HUES6 (cell line): ENCODE results near the gene POU1F1.
"Not testable (repeated sequence)": the region's sequence is repeated elsewhere in the genome, so short reads cannot be mapped to it uniquely, and the experiment has no call there.

Experiments used
- H3K27ac ChIP-seq: 2 replicates; pipeline ENCODE4 v1.7.0; 2013; ENCODE audit warnings: low read depth, mild to moderate bottlenecking, low read length, inconsistent platforms
- H3K27me3 ChIP-seq: 2 replicates; pipeline ENCODE4 v1.6.1; 2013; ENCODE audit warnings: low read length; ENCODE audit not compliant: control insufficient read depth, insufficient read depth
- H3K36me3 ChIP-seq: 2 replicates; pipeline ENCODE4 v1.6.1; 2013; ENCODE audit warnings: low read length; ENCODE audit not compliant: control insufficient read depth, insufficient read depth
- H3K4me1 ChIP-seq: 2 replicates; pipeline ENCODE4 v1.6.1; 2013; ENCODE audit warnings: low read length; ENCODE audit not compliant: control insufficient read depth, insufficient read depth
- H3K4me3 ChIP-seq: 2 replicates; pipeline ENCODE4 v1.5.1; 2013; ENCODE audit warnings: low read depth, low read length
- H3K9ac ChIP-seq: one replicate; pipeline ENCODE4 v1.6.1; 2013; ENCODE audit warnings: mild to moderate bottlenecking, low read length
- H3K9me3 ChIP-seq: 2 replicates; pipeline ENCODE4 v1.6.1; 2013; ENCODE audit warnings: low read depth, low read length; ENCODE audit not compliant: control insufficient read depth, insufficient read depth

Gene POU1F1

DNA sequence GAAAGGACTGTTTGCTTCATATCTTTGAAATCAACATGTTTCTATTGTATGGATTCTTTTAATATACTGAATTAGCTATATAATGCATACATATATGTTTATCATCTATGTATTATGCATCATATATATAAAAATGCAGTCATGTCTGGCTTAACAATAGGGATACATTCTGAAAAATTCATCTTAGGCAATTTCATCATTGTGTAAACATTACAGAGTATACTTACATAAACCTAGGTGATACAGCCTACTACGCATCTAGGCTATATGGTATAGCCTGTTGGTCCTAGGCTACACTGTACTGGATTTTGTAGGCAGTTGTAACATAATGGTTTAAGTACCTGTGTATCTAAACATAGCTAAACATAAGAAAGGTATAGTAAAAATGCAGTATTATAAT lies 27.6 kb downstream of the POU1F1 start:
- Histone ChIP-seq H3K4me1 (no peaks in the 10 kb centered on the region), H3K27ac (no peak overlapping the region), H3K4me3 (no peak overlapping the region), H3K36me3 (peaks cover 38% of the 10 kb centered on the region), H3K27me3 (no peaks in the 10 kb centered on the region), H3K9me3 (no peaks in the 10 kb centered on the region), H3K9ac (no peak overlapping the region)

GRCh38 chr3:87248231-87248630 lies 28.2 kb downstream of the POU1F1 start:
- not testable (repeated sequence) for H3K4me3 ChIP-seq, H3K9me3 ChIP-seq, H3K4me1 ChIP-seq, H3K27ac ChIP-seq, H3K27me3 ChIP-seq, H3K9ac ChIP-seq
- H3K36me3 ChIP-seq, result peaks cover 32% of the 10 kb centered on the region

DNA sequence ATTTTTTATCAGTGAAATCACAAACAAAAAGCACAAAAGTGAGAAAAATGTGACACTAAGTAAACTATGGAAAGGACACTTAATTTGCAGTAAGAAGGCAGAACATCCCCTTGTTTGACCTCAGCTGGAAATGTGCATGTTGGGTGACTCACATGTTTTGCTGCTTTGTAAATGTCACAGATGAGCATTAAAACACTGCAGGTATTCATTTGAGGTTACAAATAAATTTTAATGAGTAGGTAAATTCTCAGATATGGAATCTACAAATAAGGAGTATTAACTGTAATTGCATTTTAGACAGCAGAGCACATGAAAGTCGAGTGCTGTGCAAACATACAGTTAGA lies 29.0 kb downstream of the POU1F1 start:
- no peak overlapping the region for H3K27ac ChIP-seq
- H3K4me3 ChIP-seq, result no peak overlapping the region
- H3K9me3 ChIP-seq, result no peaks in the 10 kb centered on the region
- H3K9ac ChIP-seq, result no peak overlapping the region
- H3K36me3 ChIP-seq, result peaks cover 30% of the 10 kb centered on the region
- no peaks in the 10 kb centered on the region for H3K4me1 ChIP-seq
- H3K27me3 ChIP-seq, result no peaks in the 10 kb centered on the region

DNA sequence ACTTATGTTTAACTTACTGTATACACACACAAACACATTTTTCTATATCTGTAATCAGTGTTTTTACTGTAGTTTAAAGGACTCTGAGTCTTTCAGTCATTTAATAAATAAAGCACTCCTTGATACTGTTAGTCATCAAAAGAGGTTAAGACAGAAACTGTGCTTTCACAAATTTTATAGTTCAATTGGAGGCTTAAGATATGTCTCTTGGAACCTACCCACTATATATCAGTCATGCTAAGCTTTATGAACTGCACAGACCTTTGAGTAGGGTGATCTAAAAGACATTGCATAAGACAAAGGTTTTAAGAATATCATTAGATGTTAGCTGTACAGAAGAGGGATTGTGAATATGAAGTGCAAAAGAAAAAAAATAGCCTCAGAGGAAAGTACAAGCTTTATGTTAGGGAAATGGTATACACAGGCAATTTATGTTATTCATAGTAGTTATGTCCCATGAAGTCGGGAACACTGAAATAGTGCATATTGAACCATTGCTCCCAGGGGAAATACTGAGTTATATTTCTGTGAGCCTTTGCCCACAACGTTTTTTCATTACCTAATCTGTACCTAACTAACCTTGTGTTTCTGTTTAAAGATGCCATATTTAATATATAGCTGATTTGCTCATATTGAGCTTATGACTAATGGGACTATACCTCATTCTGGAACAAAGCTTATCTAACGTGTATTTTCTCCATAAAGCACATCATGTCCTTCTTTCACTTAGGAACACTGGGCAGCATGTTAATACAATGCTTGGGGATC lies 29.5 kb downstream of the POU1F1 start:
- no peaks in the 10 kb centered on the region for H3K9me3 ChIP-seq
- H3K36me3 ChIP-seq, result peaks cover 30% of the 10 kb centered on the region
- no peaks in the 10 kb centered on the region for H3K4me1 ChIP-seq
- H3K4me3 ChIP-seq, result no peak overlapping the region
- H3K27ac ChIP-seq, result no peak overlapping the region
- H3K27me3 ChIP-seq, result no peaks in the 10 kb centered on the region
- H3K9ac ChIP-seq, result no peak overlapping the region

GRCh38 chr3:87236093-87236492 lies 40.3 kb downstream of the POU1F1 start:
- Histone ChIP-seq H3K27ac (no peak overlapping the region), H3K9ac (no peak overlapping the region), H3K27me3 (no peaks in the 10 kb centered on the region), H3K36me3 (peaks cover 16% of the 10 kb centered on the region), H3K9me3 (peaks cover 13% of the 10 kb centered on the region), H3K4me3 (no peak overlapping the region), H3K4me1 (no peaks in the 10 kb centered on the region)

- H3K9ac ChIP-seq, result no peak overlapping the region
- no peaks in the 10 kb centered on the region for H3K27me3 ChIP-seq
- no peak overlapping the region for H3K27ac ChIP-seq
- peaks cover 13% of the 10 kb centered on the region for H3K9me3 ChIP-seq
- H3K4me1 ChIP-seq, result no peaks in the 10 kb centered on the region; the same call in 1 of the 2 replicates
- no peak overlapping the region for H3K4me3 ChIP-seq
- peaks cover 10% of the 10 kb centered on the region for H3K36me3 ChIP-seq
Measured at GRCh38 chr3:87233805-87234204, 42.6 kb downstream of the POU1F1 start.

DNA sequence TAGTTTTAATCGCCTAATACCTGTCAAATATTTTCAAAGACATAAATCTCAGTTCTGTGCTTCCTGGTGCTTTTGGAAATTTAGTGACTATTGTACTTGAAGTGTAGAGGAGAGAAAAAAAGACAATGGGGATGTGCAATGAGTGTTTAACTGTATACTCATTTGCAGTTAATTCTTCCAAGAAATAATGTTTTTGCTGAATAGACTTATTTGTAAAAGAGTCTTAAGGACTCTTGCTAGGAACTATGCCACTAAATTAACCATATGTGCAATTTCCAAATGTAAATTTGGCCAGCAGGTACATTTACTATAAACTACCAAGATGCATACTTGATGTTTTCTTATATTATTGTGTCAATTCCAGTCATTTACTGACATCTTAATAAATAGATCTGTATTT lies 47.3 kb downstream of the POU1F1 start:
- Histone ChIP-seq H3K9me3 (peaks cover 2% of the 10 kb centered on the region; the same call in 1 of the 2 replicates), H3K9ac (no peak overlapping the region), H3K4me3 (peak overlapping the region; percentile 92; the same call in 1 of the 2 replicates), H3K4me1 (no peaks in the 10 kb centered on the region; the same call in 1 of the 2 replicates), H3K27ac (no peak overlapping the region), H3K36me3 (no peaks in the 10 kb centered on the region), H3K27me3 (no peaks in the 10 kb centered on the region)

DNA sequence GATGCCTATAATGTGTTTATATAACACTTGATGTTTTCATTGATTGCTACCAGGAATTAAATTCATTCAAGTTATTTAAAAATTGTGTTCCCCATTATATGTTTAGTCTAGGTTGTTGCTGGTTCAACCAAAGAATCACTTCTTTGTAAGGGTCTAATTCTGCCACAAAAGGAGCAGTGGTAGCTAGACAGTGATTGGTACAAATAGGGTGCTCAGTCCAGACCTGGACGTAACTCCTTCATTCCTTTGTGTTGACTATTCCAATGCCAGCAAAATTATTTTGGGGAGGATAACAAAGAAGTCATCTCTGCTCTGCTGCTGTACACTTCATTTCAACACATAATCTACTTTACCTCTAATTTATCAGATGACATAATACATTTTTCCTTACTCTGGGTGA lies 48.1 kb downstream of the POU1F1 start:
- peak overlapping the region; percentile 92 for H3K4me3 ChIP-seq
- no peaks in the 10 kb centered on the region; the same call in 1 of the 2 replicates for H3K4me1 ChIP-seq
- no peaks in the 10 kb centered on the region for H3K36me3 ChIP-seq
- H3K9ac ChIP-seq, result no peak overlapping the region
- peaks cover under 1% of the 10 kb centered on the region; the same call in 1 of the 2 replicates for H3K9me3 ChIP-seq
- no peaks in the 10 kb centered on the region for H3K27me3 ChIP-seq
- no peak overlapping the region for H3K27ac ChIP-seq

GRCh38 chr3:87227835-87228144 lies 48.6 kb downstream of the POU1F1 start:
- Histone ChIP-seq H3K27me3 (no peaks in the 10 kb centered on the region), H3K9me3 (no peaks in the 10 kb centered on the region), H3K27ac (peak overlapping the region; percentile 68; the same call in 1 of the 2 replicates)

DNA sequence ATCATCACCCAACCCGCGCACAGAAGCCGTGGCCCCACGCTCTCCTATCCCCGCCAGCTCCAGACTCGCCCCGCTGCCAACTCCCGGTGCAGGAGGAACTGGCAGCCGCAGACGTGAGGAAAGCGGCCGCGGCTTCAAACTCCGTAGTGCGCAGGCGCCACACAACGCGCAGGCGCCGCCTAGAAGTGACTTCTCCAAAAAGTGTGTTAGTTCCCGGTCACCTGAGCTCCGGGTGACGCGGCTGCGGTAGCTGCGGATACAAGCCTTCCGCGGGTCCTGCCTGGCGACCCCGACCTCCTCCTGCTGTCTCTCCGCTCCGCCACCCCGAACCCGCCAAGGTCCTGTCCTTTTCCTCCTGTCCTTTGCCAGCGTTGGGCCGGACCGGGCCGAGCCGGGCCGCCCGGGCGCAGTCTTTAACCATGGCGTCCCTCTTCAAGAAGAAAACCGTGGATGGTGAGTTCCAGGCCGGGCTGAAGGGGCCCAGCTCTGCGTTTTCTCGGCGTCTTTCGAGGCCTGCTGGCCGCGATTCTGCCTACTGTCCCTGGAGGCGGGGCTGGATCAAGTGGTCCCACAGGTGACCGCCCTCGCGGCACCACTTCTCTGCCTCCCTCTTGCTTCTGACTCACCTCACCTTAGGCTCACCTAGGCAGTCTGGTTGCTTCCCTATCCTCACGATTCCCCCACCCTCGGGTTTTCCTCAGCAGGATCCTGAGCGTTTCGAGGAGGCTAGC lies 49.1 kb downstream of the POU1F1 start, which contains the start of gene CHMP2B:
Gene CHMP2B (plus strand): TSS at position 206 of the 731 bp plus-strand sequence. CDS start 214 bp downstream, at position 420.
- Histone ChIP-seq H3K4me1 (no peaks in the 10 kb centered on the region; the same call in 1 of the 2 replicates), H3K27ac (peak within 1 kb of the TSS; percentile 68; the same call in 1 of the 2 replicates), H3K27me3 (no peaks in the 10 kb centered on the region), H3K36me3 (no peaks in the 10 kb centered on the region), H3K9me3 (no peaks in the 10 kb centered on the region), H3K9ac (peak within 1 kb of the TSS; percentile 81), H3K4me3 (peak within 1 kb of the TSS; percentile 92)

More at GRCh38 chr3:87227835-87228144, 48.6 kb downstream of the POU1F1 start:
- Histone ChIP-seq H3K4me1 (no peaks in the 10 kb centered on the region; the same call in 1 of the 2 replicates), H3K9ac (peak overlapping the region; percentile 81), H3K4me3 (peak overlapping the region; percentile 92), H3K36me3 (no peaks in the 10 kb centered on the region)

- Histone ChIP-seq H3K9me3 (no peaks in the 10 kb centered on the region), H3K9ac (no peak overlapping the region), H3K36me3 (no peaks in the 10 kb centered on the region), H3K4me1 (no peaks in the 10 kb centered on the region; the same call in 1 of the 2 replicates), H3K27ac (no peak overlapping the region), H3K4me3 (0 out of 2 replicates have a peak overlapping the region, but pooled peaks have one; percentile 92), H3K27me3 (no peaks in the 10 kb centered on the region)
Measured at GRCh38 chr3:87225659-87226058, 50.7 kb downstream of the POU1F1 start.
